OCI-LY7 (cell line): ENCODE measurements around the gene SLC38A9. TPM values are rescaled to one million over a fixed set of nuclear protein-coding genes. Genes with fewer than 3 reads are reported as not detected.

ENCODE experiments used
- BruUV-seq: library from RNA; stranded (reverse); fragments of 400-500 nt; replicated peaks from 2 replicates; lab custom pipeline; 2021; lab: Mats Ljungman, UMichigan
- CTCF ChIA-PET: fragments of 300-600 bp; sonication (Branson Sonifier 250); formaldehyde crosslinking; loops from one replicate; lab custom pipeline; 2022; ENCODE audit warnings: antibody characterized with exemption; ENCODE audit not compliant: unreplicated experiment; lab: Charles Lee
- POLR2A ChIA-PET: fragments of 300-600 bp; sonication (Branson Sonifier 250); formaldehyde crosslinking; loops from one replicate; lab custom pipeline; 2022; ENCODE audit warnings: antibody characterized with exemption; lab: Charles Lee
- DNase-seq: peaks from one replicate; pipeline ENCODE4 v3.0.0-alpha.2; 2015; ENCODE audit warnings: low spot score
- H2AFZ ChIP-seq: fragments of 200-600 bp; sonication (generic), shearing (Covaris generic); 2 replicates; pipeline ENCODE4 v1.6.1; 2014; ENCODE audit warnings: mild to moderate bottlenecking, antibody characterized with exemption, low read length, moderate library complexity
- H3K27ac ChIP-seq: fragments of 200-600 bp; sonication (generic); 2 replicates; pipeline ENCODE4 v1.5.1; 2014; ENCODE audit warnings: mixed run types, low read depth, mild to moderate bottlenecking, moderate library complexity, low read length, inconsistent platforms; ENCODE audit not compliant: poor library complexity, severe bottlenecking
- H3K36me3 ChIP-seq: fragments of 200-600 bp; sonication (generic); 2 replicates; pipeline ENCODE4 v1.6.1; 2014; ENCODE audit warnings: mild to moderate bottlenecking, antibody characterized with exemption, low read length, moderate library complexity, mixed read lengths; ENCODE audit not compliant: insufficient read depth
- H3K4me1 ChIP-seq: fragments of 200-600 bp; sonication (generic); 2 replicates; pipeline ENCODE4 v1.5.1; 2014; ENCODE audit warnings: mild to moderate bottlenecking, low read length; ENCODE audit not compliant: insufficient read depth, poor library complexity, severe bottlenecking
- H3K4me2 ChIP-seq: fragments of 200-600 bp; sonication (generic); 2 replicates; pipeline ENCODE4 v1.6.1; 2014; ENCODE audit warnings: mild to moderate bottlenecking, low read length
- H3K4me3 ChIP-seq: fragments of 200-600 bp; sonication (generic); 2 replicates; pipeline ENCODE4 v1.5.1; 2014; ENCODE audit warnings: mild to moderate bottlenecking, low read depth, low read length; ENCODE audit not compliant: poor library complexity, severe bottlenecking
- H3K79me2 ChIP-seq: fragments of 200-600 bp; sonication (generic); 2 replicates; pipeline ENCODE4 v1.6.1; 2016; ENCODE audit warnings: low read depth, mild to moderate bottlenecking, low read length, moderate library complexity, mixed read lengths; ENCODE audit not compliant: insufficient read depth
- H3K9me2 ChIP-seq: fragments of 200-600 bp; sonication (generic); 2 replicates; pipeline ENCODE4 v1.6.1; 2016; ENCODE audit warnings: mild to moderate bottlenecking, low read length, mixed read lengths; ENCODE audit not compliant: insufficient read depth
- H3K9me3 ChIP-seq: fragments of 200-600 bp; sonication (generic); 2 replicates; pipeline ENCODE4 v1.6.1; 2014; ENCODE audit warnings: mild to moderate bottlenecking, mixed run types, low read length, mixed read lengths
- H4K20me1 ChIP-seq: fragments of 200-600 bp; sonication (generic); 2 replicates; pipeline ENCODE4 v1.6.1; 2014; ENCODE audit warnings: mild to moderate bottlenecking, antibody characterized with exemption, low read length, moderate library complexity, mixed read lengths; ENCODE audit not compliant: insufficient read depth
- EZH2phosphoT487 ChIP-seq: fragments of 200-600 bp; sonication (generic); IDR thresholded peaks from 2 replicates; pipeline ENCODE4 v1.6.1; 2018; ENCODE audit warnings: low read depth, borderline replicate concordance, mild to moderate bottlenecking, mixed run types, antibody characterized with exemption, low read length, moderate library complexity, mixed read lengths
- intact Hi-C: fragments of 100-400 bp; cut with micrococcal nuclease; formaldehyde crosslinking; loops from one replicate; pipeline ENCODE4 v1.10.0; 2022; ENCODE audit not compliant: unreplicated experiment
- total RNA-seq, 2 experiments: library from RNA; depleted of rRNA in 1 of 2; stranded (reverse); fragments of >200 nt in 1 of 2; shearing (Covaris generic) in 1 of 2; gene quantifications; 2 replicates each; pipeline ENCODE4 v1.2.3, GENCODE V29; 2014 to 2022
- TF ChIP-seq, protein P1 (sequence below): fragments of 200-600 bp; sonication (generic); conservative IDR thresholded peaks from 2 replicates; pipeline ENCODE4 v1.5.1; 2014; ENCODE audit warnings: mild to moderate bottlenecking, antibody characterized with exemption, low read length, moderate library complexity, mixed read lengths

The SLC38A9 gene
- total RNA-seq, 2 experiments from 2014 or later: 20.1 to 27.7 TPM

DNA sequence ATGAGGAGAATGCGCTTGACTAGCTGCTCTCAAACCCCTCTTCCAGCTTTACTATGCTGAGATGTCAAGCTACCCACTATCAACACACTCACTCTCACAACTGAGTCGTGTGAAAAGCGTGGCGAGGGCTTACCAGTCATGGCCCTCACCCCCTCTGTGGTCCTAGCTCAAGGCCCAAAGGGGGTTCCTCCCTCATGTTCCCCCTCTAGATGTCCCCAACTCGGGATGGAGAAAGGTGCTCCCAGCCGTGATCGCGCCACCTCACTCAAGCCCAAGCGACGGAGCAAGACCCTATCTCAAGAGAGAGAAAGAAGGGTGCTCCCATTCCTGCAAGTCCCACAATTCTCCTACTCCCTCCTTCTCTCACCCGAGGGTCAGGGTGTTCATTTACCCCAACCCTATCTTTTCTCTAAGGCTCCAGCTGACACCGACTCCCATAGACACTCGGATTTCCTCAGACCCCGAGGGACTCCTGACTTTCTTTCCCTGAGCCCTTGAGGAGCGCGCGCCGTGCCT is 559 bp downstream of the SLC38A9 start:
- H3K9me2 ChIP-seq: no peaks in the 10 kb centered on the region
- no peaks in the 10 kb centered on the region for H4K20me1 ChIP-seq
- peaks cover 25% of the 10 kb centered on the region for H3K36me3 ChIP-seq
- no peak for TF ChIP-seq EZH2phosphoT487
- TF ChIP-seq, protein P1, sequence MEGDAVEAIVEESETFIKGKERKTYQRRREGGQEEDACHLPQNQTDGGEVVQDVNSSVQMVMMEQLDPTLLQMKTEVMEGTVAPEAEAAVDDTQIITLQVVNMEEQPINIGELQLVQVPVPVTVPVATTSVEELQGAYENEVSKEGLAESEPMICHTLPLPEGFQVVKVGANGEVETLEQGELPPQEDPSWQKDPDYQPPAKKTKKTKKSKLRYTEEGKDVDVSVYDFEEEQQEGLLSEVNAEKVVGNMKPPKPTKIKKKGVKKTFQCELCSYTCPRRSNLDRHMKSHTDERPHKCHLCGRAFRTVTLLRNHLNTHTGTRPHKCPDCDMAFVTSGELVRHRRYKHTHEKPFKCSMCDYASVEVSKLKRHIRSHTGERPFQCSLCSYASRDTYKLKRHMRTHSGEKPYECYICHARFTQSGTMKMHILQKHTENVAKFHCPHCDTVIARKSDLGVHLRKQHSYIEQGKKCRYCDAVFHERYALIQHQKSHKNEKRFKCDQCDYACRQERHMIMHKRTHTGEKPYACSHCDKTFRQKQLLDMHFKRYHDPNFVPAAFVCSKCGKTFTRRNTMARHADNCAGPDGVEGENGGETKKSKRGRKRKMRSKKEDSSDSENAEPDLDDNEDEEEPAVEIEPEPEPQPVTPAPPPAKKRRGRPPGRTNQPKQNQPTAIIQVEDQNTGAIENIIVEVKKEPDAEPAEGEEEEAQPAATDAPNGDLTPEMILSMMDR: no peak
- H3K9me3 ChIP-seq: no peaks in the 10 kb centered on the region
- ChIA-PET POLR2A (interaction anchor here (0.6 kb wide), 1 partner anchor 1086 kb away, joined by 5 read pairs; no protein-coding TSS in a partner anchor), CTCF (no interaction called here)
- peak overlapping the region; percentile 93 for H3K4me2 ChIP-seq
- peaks cover 22% of the 10 kb centered on the region for H3K4me1 ChIP-seq
- H3K27ac ChIP-seq: no peak overlapping the region
- no peak for DNase-seq
- intact Hi-C loops: no loop called here
- peak overlapping the region; percentile 98 for H2AFZ ChIP-seq
- H3K79me2 ChIP-seq: peaks cover 8% of the 10 kb centered on the region; the same call in 1 of the 2 replicates
- H3K4me3 ChIP-seq: peak overlapping the region; percentile 88
- BruUV-seq: TSS peak; percentile 41

DNA sequence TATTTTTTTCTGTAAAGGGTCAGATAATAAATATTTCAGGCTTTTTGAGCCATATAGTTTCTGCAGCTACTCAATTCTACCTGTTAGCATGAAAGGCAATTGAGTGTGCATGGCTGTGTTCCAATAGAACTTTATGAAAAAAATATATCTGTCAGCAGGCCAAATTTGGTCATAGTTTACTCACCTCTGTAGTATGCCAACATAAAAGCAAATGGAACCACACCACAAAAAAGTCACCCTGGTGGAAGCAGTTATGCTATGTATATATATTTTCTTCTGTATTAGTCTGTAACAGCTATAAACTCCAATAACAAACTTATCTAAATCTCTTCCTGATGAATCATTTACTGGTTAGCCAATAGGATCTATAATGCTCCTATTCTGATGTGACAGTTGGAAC is 3.4 kb downstream of the SLC38A9 start:
- TF ChIP-seq, protein P1: no peak
- TF ChIP-seq EZH2phosphoT487: no peak
- no peak for DNase-seq
- Histone ChIP-seq H3K4me1 (peaks cover 17% of the 10 kb centered on the region), H3K9me3 (no peaks in the 10 kb centered on the region), H3K4me2 (no peak overlapping the region), H3K27ac (no peak overlapping the region), H3K79me2 (peaks cover 11% of the 10 kb centered on the region), H2AFZ (no peak overlapping the region), H3K4me3 (no peak overlapping the region), H4K20me1 (no peaks in the 10 kb centered on the region), H3K36me3 (peaks cover 31% of the 10 kb centered on the region), H3K9me2 (no peaks in the 10 kb centered on the region)
- intact Hi-C loops: no loop called here
- BruUV-seq: TSS peak; percentile 40
- CTCF ChIA-PET: no interaction called here
- POLR2A ChIA-PET: interaction anchor here (0.6 to 1.0 kb wide), 2 partner anchors 51 to 57 kb away, joined by 3 to 4 read pairs; no protein-coding TSS in a partner anchor

DNA sequence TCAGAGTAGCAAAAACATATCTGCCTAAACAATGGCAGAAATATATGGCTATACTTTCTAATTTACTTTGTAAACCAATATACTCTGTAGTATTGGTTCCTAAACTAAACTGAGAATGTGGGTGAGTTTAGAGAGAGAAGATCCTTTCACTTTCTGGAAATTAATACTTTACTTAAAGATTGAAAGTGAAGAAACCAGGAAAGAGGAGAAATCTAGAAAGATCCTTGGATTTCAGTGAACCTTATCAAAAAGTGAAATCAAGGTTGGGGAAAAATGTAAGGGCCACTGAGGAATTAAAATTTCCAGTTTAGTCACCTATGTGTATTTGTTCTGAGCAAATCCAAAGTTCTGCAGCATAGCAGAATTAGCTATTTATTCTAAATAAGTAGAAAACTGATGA is 5.9 kb downstream of the SLC38A9 start:
- H3K27ac ChIP-seq: no peak overlapping the region
- peaks cover 49% of the 10 kb centered on the region for H3K36me3 ChIP-seq
- no peak overlapping the region for H2AFZ ChIP-seq
- no peaks in the 10 kb centered on the region for H3K9me2 ChIP-seq
- no peak overlapping the region for H3K4me3 ChIP-seq
- H3K4me1 ChIP-seq: peaks cover 14% of the 10 kb centered on the region
- peaks cover 6% of the 10 kb centered on the region for H3K79me2 ChIP-seq
- CTCF ChIA-PET: no interaction called here
- BruUV-seq: no TSS peak
- POLR2A ChIA-PET: interaction anchor here (0.6 kb wide), 1 partner anchor 344 kb away, joined by 4 read pairs; no protein-coding TSS in a partner anchor
- no peak overlapping the region for H3K4me2 ChIP-seq
- TF ChIP-seq, protein P1: no peak
- TF ChIP-seq EZH2phosphoT487: no peak
- no peaks in the 10 kb centered on the region for H4K20me1 ChIP-seq
- intact Hi-C loops: no loop called here
- no peak for DNase-seq
- no peaks in the 10 kb centered on the region; the same call in 1 of the 2 replicates for H3K9me3 ChIP-seq
